Nephron progenitor cell (in vitro differentiated cells): ENCODE measurements around the gene ERCC6L.
A peak's percentile ranks its signal among the peaks of the same experiment; 100 is the strongest.

Experiments
- DNase-seq: peaks from one replicate; pipeline ENCODE4 v3.0.0; 2021
- H3K27ac Mint-ChIP-seq: 2 replicates; pipeline ENCODE4 v1.8.0; 2021; ENCODE audit warnings: mild to moderate bottlenecking, moderate library complexity, mixed read lengths
- H3K27me3 Mint-ChIP-seq: 2 replicates; pipeline ENCODE4 v1.8.0; 2021; ENCODE audit warnings: mild to moderate bottlenecking, low read depth, mixed read lengths; ENCODE audit not compliant: poor library complexity
- H3K36me3 Mint-ChIP-seq: 2 replicates; pipeline ENCODE4 v1.8.0; 2021; ENCODE audit warnings: low read depth, mixed read lengths
- H3K4me1 Mint-ChIP-seq: 2 replicates; pipeline ENCODE4 v1.8.0; 2021; ENCODE audit warnings: mixed read lengths
- H3K4me3 Mint-ChIP-seq: 2 replicates; pipeline ENCODE4 v1.8.0; 2021; ENCODE audit warnings: mild to moderate bottlenecking, moderate library complexity, mixed read lengths
- H3K9me3 Mint-ChIP-seq: 2 replicates; pipeline ENCODE4 v1.8.0; 2021; ENCODE audit warnings: mild to moderate bottlenecking, moderate library complexity, mixed read lengths
- CTCF ChIP-seq: fragments of 200-600 bp; sonication (generic); IDR thresholded peaks from 2 replicates; pipeline ENCODE4 v1.5.0; 2021; ENCODE audit warnings: antibody characterized with exemption

The ERCC6L gene

GRCh38 chrX:72269671-72270251, 30.9 kb upstream of the ERCC6L start:
- Mint-ChIP-seq H3K4me1 (peaks cover 35% of the 10 kb centered on the region), H3K36me3 (peaks cover 74% of the 10 kb centered on the region), H3K27ac (peak overlapping the region; percentile 89), H3K27me3 (no peaks in the 10 kb centered on the region), H3K4me3 (no peak overlapping the region), H3K9me3 (peaks cover 3% of the 10 kb centered on the region)
- TF ChIP-seq CTCF = no peak
- no peak for DNase-seq

- Mint-ChIP-seq H3K4me3 (no peak overlapping the region), H3K27ac (peak overlapping the region; percentile 17), H3K9me3 (peaks cover 3% of the 10 kb centered on the region), H3K36me3 (peaks cover 64% of the 10 kb centered on the region), H3K27me3 (no peaks in the 10 kb centered on the region), H3K4me1 (peaks cover 25% of the 10 kb centered on the region)
- TF ChIP-seq CTCF = no peak
- no peak for DNase-seq
Observed at GRCh38 chrX:72268597-72269365, 30.0 kb upstream of the ERCC6L start.

- Mint-ChIP-seq H3K27ac (no peak overlapping the region), H3K9me3 (peaks cover 14% of the 10 kb centered on the region), H3K36me3 (peaks cover 48% of the 10 kb centered on the region), H3K4me3 (no peak overlapping the region), H3K4me1 (peaks cover 15% of the 10 kb centered on the region), H3K27me3 (peaks cover 3% of the 10 kb centered on the region)
- no peak for TF ChIP-seq CTCF
- no peak for DNase-seq
Observed at GRCh38 chrX:72265263-72265662, 26.4 kb upstream of the ERCC6L start.

GRCh38 chrX:72262077-72262476, 23.2 kb upstream of the ERCC6L start:
- peaks cover 3% of the 10 kb centered on the region for H3K27me3 Mint-ChIP-seq
- H3K36me3 Mint-ChIP-seq = peaks cover 20% of the 10 kb centered on the region
- peaks cover 35% of the 10 kb centered on the region for H3K9me3 Mint-ChIP-seq
- TF ChIP-seq CTCF = no peak
- DNase-seq = no peak
- H3K4me1 Mint-ChIP-seq = peaks cover 21% of the 10 kb centered on the region
- H3K4me3 Mint-ChIP-seq = no peak overlapping the region
- H3K27ac Mint-ChIP-seq = no peak overlapping the region

GRCh38 chrX:72260448-72260847, 21.6 kb upstream of the ERCC6L start:
- no peak for DNase-seq
- H3K4me1 Mint-ChIP-seq = peaks cover 25% of the 10 kb centered on the region
- TF ChIP-seq CTCF = no peak

GRCh38 chrX:72258174-72258573, 19.3 kb upstream of the ERCC6L start:
- no peak for DNase-seq

More at GRCh38 chrX:72260448-72260847, 21.6 kb upstream of the ERCC6L start:
- no peak overlapping the region for H3K27ac Mint-ChIP-seq
- H3K27me3 Mint-ChIP-seq = peaks cover 8% of the 10 kb centered on the region
- H3K4me3 Mint-ChIP-seq = no peak overlapping the region
- peaks cover 44% of the 10 kb centered on the region for H3K9me3 Mint-ChIP-seq
- peaks cover 14% of the 10 kb centered on the region for H3K36me3 Mint-ChIP-seq

More at GRCh38 chrX:72258174-72258573, 19.3 kb upstream of the ERCC6L start:
- Mint-ChIP-seq H3K9me3 (peaks cover 49% of the 10 kb centered on the region), H3K4me3 (no peak overlapping the region), H3K27ac (no peak overlapping the region), H3K36me3 (peaks cover 5% of the 10 kb centered on the region), H3K4me1 (peaks cover 35% of the 10 kb centered on the region), H3K27me3 (peaks cover 9% of the 10 kb centered on the region)
- TF ChIP-seq CTCF = no peak
